NCI-H2029 (cell line): ENCODE data around the gene ADTRP.
"Not testable (repeated sequence)": the region's sequence is repeated elsewhere in the genome, so short reads cannot be mapped to it uniquely, and the experiment has no call there.

Experiments used
- DNase-seq: peaks from one replicate; lab custom pipeline; 2025; lab: John Stamatoyannopoulos, UW

Gene ADTRP

GRCh38 chr6:11803591-11803971, 25.0 kb upstream of the ADTRP start:
- peak; percentile 48 for DNase-seq

DNA sequence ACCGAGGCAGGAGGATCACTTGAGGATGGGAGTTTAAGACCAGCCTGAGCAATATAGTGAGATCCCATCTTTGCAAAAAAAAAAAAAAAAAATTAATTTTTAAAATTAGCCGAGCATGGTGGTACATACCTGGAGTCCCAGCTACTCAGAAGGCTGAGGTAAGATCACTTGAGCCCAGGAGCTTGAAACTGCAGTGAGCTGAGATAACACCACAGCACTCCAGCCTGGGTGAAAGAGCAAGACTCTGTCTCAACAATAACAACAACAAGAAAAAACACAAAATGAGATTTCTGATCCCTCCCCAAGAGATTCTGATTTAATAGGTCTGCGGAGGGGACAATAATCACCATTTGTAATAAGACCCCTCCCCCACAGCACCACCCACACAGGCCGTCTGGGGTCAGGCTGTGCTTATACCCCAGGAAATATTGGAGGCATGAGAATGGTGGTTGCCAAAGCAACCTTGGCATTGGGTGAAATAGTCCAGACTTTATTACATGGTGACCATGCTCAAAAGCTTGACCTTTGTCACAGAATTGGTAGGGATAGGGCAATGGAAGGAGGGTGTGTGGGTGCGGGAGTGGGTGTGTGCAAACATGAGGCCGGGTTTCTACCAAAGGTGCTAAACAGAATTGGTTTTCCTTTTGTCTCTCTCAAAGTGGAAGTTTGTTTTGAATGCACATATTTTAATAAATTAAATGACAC, 24.4 kb upstream of the ADTRP start:
- DNase-seq = no peak

DNA sequence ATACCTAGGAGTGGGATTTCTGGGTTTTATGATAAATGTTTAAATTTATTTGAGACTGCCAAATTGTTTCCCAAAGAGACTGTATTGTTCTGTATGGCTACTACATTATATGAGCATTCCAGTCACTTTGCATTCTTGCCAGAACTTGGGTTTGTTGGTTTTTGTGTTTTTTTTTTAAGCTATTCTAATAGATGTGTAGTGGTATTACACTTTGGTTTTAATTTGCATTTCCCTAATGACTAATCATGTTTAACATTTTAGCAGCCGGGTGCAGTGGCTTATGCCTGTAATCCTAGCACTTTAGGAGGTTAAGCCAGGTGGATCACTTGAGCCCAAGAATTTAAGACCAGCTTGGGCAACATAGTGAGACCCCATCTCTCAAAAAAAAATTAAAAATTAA, 21.9 kb upstream of the ADTRP start:
- DNase-seq = not testable (repeated sequence)

- DNase-seq = no peak
Observed at GRCh38 chr6:11798538-11798937, 19.9 kb upstream of the ADTRP start.

DNA sequence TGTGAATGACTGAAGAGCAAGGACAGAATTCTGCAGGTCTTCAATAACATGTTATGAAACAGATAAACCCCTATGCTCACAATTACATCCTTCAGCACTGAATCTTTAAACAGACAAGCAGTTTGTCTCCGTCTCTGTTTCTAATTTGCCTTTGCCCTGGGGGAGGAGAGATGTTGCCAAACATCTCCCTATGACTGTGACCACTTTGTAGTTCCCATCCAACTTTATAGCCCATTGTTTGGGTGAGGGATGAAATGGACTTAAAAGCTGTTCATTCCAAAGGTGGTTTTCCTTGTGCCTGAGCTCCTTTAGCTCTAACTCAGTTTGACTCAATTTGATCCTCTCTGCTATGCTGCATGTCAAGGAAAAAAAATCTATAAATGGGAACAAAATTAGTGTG, 19.5 kb upstream of the ADTRP start:
- DNase-seq = no peak

DNA sequence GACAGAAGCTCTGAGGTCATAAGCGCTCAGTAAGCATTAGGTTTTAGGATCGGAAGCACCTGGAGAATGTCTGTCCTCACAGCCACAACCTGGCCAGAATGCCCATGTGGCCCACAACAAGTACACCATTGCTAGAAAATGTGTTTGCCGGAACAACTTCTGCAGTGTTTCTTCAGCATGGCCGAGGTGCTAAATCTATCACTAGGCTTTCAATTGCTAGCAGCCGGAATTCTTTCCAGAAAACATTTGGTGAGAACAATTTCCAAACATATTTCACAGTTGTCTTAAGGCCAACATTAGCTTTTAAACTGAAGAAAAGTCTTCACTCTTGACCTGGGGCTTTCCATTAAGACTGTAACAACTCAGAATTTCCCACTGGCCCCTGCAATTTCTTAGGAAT, 18.2 kb upstream of the ADTRP start:
- DNase-seq = no peak

DNA sequence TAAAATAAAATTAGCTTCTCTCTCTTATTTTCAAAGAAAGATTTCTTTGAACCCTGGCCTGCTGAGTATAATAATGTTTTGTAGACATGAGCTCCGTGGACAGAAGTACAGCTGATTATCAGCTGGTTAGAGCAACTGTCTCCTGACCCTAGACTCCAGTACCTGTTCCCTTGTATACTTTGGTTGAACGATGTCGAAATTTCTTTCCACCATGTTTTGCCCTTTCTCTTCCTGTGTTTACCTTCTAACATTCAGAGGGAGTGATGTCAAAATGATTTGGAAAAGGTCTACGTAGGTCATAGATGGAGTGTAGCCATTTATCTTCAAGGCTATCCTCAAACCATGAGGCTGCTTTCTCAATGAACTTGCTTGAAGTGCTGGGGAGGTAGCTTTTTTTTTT, 16.8 kb upstream of the ADTRP start:
- DNase-seq = no peak

GRCh38 chr6:11793277-11793676, 14.7 kb upstream of the ADTRP start:
- DNase-seq = no peak

DNA sequence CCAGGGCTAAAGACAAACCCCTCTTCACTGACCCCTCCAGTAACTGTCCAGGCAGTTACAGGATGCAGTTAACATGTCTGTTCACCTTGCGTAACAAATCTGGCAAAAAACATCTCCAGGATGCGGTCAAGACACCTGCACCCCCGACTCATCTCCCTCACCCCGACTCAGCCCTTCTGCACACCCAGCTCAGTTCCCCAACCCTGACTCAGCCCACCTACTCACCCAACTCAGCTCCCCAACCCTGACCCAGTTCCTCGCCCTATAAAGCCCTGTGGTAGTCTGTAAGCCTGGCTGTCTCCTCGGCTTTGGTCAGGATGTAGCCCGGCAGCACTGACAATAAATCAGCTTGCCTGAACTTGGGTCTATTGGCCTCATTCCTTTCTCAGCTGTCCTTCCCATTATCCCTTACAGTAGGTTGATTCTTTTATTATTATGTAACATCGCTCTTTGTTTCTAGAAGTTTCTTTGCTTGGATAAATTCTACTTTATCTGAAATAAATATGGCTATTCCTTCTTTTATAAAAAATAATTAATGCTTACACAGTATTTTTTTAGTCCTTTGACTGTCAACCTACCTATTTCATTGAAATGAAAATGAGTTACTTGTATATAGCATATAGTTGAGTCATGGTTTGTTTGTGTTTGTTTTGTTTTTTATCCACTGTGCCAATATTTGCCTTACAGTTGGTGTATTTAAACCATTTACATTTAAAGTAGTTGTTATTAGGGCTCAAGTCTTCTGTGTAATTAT, 12.9 kb upstream of the ADTRP start:
- DNase-seq = no peak

DNA sequence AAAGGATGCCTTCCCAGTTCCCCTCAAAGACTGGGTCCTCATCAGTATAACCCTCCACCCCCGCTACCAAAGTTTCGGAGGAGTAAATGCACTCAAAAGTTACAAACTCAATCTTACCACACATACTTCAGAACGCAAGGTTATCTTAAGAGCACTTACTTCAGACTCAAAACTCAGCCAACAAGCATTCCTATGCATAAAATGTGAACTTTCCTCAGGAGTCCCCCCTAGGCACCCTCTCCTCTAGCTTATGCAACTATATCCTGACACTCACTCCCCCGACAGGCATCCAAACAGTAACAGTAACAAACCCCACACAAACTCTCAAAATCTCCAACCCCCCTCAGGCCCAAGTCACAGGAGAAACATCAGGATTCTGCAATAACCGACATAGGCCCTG, 11.1 kb upstream of the ADTRP start:
- no peak for DNase-seq

GRCh38 chr6:11788043-11788442, 9.4 kb upstream of the ADTRP start:
- no peak for DNase-seq

DNA sequence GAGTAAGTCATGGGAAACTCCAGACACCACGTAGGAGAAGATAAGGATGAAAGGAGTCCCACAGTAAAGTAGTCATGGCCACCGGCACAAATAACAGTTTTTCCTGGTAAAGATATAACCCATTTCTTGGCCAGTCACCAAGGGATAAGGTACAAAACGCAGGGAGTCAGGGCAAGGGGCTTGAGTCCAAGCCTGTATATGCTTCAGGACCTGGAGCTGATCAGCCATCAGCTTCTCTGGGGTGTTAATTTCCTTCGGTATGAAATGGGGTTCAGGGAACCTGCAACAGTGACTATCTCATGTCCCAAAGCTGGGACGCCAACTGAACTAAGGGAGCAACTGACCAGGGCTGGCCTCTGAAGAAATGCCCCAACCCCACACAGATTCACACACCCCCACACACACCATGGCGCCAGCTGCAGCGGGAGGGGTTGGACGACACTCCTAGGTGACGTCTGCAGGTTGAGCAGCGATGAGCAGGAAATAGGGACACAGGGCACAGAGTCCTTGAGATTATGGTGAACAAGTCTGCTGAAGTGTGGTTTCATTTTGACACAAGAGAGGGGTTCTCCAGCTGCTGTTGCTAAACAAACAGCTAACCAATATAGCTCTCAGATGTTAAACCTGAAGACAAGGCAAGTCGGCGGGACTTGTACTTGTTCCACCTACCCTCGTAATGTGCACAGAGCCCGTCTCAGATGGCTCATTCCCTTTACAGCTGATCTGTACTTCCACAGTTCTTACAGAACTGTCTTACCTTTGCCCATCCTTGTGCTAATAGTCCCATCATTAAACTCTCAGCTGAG, 7.4 kb upstream of the ADTRP start:
- DNase-seq = peak; percentile 95

DNA sequence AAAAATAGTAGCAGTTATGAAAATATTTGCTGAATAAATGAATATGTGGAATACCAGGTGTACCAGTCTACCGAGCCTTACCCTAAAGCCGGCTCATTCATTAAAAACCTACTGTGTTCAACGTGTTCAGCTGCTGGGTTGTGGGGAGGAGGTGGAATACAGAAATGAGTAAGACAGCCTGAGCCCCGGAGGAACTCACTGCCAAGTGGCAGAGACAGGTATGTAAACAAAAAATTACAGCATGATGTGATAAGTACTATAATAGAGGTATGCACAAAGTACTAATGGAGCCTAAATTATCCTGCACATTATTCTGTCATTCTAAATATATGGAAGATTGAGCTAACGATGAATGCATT, 6.8 kb upstream of the ADTRP start:
- peak; percentile 55 for DNase-seq

- no peak for DNase-seq
Observed at GRCh38 chr6:11784341-11784740, 5.7 kb upstream of the ADTRP start.

DNA sequence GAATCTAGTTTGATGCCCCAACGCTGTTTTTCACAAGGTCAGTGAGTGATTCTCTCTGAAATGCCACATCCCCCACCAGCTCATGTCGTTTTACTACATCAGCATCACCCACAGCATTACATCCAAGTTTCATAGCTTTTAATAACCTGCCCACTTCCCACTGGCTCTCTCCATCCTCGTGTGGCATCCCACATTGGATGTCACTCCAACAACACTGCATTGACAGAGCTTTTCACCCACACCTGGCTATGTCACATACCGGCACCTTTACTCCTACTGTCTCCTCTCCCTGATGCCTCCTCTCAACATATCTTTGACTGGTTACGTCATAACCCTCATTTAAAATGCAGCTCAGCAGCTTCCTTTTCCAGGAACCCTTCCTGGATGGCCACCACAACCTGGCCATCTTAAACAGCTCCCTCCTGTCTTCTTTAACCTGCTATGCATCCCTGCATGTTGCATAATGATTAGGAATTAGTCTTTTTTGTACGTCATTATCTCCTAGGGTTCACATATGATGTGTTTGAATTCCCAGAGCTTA, 5.0 kb upstream of the ADTRP start:
- no peak for DNase-seq

GRCh38 chr6:11782524-11782923, 3.9 kb upstream of the ADTRP start:
- DNase-seq = no peak

- DNase-seq = no peak
Observed at GRCh38 chr6:11780097-11780428, 1.5 kb upstream of the ADTRP start.

GRCh38 chr6:11779329-11780096, 910 bp upstream of the ADTRP start:
- no peak for DNase-seq

GRCh38 chr6:11778036-11778435, 567 bp downstream of the ADTRP start:
- DNase-seq = no peak

DNA sequence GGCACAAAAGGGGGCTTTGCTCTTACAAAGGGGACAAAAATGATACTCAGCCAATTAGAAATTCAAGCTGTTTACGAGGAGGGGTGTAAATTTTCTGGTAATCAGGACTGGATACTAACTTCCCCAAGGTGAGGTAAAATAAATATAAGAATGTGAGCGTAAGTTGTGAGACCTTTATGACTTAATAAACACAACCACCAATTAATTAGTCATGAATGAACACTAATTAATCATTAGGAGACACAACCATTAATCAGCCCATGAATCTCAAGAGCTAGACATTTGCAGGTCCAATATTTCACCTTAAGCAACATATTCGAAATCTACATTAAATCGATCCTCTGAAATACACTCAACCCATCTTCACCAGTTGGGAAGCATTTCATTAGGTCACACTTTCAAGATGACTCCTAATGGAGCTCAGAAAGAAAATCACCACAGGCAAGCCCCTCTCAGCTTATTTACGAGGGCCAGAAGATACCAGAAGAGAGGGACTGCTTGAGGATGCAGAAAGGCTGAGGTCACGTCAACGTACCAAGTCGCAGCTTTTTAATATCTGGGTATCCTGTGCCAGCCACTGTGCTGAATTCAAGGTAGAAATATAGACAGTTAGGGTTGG, 2.7 kb downstream of the ADTRP start:
- no peak for DNase-seq

GRCh38 chr6:11774426-11774825, 4.2 kb downstream of the ADTRP start:
- no peak for DNase-seq

DNA sequence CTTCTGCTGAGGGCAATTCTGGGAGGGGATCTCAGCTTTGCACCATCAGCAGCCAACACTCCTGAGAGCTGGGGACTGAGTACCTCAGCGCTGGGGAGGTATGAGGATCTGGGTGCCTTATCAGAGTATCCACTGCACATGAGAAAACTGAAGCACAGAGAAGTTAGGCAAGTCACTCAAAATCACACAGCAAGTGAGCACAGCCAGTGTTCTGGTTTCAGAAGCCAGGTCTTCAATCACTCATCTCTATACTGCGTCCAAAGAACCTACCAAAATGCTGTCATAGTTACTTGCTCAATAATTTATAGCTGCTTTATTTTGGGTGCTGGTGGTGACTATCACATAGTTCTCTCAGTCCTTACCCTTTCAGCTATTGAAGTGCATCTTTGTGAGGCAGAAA, 5.0 kb downstream of the ADTRP start:
- no peak for DNase-seq
